Measurements from ENCODE around the gene PLD1. TPM values are rescaled to one million over a fixed set of nuclear protein-coding genes. Genes with fewer than 3 reads are reported as not detected.

The PLD1 gene
- total and polyA plus RNA-seq, 2 of the 8 experiments (the other 6 are each of a cell fraction or from before 2014, with no cell fraction given) = 1.2 to 2.6 TPM

DNA sequence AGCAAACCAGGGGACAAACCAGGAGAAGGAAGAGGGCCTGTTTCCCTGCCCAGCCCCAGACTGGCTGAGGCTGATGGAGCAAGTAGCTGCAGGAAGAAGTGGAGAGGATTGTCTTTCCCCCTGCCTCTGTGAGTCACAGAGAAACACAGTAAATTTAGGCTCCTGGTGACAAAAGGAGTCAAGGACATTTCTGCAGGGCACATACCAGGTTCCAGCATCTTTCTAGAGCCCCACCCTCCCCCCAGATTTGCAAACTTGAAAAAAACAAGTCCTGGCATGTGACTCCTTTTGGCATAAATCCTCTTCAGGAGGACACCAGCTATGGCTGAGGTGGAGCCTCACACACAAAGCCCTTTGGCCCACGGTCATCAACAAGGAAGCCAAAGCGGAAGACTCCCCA, 17.8 kb downstream of the PLD1 start (continued):
- TF ChIP-seq, protein P1, sequence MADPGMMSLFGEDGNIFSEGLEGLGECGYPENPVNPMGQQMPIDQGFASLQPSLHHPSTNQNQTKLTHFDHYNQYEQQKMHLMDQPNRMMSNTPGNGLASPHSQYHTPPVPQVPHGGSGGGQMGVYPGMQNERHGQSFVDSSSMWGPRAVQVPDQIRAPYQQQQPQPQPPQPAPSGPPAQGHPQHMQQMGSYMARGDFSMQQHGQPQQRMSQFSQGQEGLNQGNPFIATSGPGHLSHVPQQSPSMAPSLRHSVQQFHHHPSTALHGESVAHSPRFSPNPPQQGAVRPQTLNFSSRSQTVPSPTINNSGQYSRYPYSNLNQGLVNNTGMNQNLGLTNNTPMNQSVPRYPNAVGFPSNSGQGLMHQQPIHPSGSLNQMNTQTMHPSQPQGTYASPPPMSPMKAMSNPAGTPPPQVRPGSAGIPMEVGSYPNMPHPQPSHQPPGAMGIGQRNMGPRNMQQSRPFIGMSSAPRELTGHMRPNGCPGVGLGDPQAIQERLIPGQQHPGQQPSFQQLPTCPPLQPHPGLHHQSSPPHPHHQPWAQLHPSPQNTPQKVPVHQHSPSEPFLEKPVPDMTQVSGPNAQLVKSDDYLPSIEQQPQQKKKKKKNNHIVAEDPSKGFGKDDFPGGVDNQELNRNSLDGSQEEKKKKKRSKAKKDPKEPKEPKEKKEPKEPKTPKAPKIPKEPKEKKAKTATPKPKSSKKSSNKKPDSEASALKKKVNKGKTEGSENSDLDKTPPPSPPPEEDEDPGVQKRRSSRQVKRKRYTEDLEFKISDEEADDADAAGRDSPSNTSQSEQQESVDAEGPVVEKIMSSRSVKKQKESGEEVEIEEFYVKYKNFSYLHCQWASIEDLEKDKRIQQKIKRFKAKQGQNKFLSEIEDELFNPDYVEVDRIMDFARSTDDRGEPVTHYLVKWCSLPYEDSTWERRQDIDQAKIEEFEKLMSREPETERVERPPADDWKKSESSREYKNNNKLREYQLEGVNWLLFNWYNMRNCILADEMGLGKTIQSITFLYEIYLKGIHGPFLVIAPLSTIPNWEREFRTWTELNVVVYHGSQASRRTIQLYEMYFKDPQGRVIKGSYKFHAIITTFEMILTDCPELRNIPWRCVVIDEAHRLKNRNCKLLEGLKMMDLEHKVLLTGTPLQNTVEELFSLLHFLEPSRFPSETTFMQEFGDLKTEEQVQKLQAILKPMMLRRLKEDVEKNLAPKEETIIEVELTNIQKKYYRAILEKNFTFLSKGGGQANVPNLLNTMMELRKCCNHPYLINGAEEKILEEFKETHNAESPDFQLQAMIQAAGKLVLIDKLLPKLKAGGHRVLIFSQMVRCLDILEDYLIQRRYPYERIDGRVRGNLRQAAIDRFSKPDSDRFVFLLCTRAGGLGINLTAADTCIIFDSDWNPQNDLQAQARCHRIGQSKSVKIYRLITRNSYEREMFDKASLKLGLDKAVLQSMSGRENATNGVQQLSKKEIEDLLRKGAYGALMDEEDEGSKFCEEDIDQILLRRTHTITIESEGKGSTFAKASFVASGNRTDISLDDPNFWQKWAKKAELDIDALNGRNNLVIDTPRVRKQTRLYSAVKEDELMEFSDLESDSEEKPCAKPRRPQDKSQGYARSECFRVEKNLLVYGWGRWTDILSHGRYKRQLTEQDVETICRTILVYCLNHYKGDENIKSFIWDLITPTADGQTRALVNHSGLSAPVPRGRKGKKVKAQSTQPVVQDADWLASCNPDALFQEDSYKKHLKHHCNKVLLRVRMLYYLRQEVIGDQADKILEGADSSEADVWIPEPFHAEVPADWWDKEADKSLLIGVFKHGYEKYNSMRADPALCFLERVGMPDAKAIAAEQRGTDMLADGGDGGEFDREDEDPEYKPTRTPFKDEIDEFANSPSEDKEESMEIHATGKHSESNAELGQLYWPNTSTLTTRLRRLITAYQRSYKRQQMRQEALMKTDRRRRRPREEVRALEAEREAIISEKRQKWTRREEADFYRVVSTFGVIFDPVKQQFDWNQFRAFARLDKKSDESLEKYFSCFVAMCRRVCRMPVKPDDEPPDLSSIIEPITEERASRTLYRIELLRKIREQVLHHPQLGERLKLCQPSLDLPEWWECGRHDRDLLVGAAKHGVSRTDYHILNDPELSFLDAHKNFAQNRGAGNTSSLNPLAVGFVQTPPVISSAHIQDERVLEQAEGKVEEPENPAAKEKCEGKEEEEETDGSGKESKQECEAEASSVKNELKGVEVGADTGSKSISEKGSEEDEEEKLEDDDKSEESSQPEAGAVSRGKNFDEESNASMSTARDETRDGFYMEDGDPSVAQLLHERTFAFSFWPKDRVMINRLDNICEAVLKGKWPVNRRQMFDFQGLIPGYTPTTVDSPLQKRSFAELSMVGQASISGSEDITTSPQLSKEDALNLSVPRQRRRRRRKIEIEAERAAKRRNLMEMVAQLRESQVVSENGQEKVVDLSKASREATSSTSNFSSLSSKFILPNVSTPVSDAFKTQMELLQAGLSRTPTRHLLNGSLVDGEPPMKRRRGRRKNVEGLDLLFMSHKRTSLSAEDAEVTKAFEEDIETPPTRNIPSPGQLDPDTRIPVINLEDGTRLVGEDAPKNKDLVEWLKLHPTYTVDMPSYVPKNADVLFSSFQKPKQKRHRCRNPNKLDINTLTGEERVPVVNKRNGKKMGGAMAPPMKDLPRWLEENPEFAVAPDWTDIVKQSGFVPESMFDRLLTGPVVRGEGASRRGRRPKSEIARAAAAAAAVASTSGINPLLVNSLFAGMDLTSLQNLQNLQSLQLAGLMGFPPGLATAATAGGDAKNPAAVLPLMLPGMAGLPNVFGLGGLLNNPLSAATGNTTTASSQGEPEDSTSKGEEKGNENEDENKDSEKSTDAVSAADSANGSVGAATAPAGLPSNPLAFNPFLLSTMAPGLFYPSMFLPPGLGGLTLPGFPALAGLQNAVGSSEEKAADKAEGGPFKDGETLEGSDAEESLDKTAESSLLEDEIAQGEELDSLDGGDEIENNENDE (IDR thresholded peaks at IDR 0.05; ENCODE audit: insufficient replicate concordance, low read length) = no peak
- no peak for TF ChIP-seq KDM1A (IDR thresholded peaks at IDR 0.05; ENCODE audit: borderline replicate concordance, low read length)
- TF ChIP-seq RXRA (IDR thresholded peaks at IDR 0.05; ENCODE audit: insufficient read depth, low read depth, low read length) = no peak
- TF ChIP-seq SP4 (IDR thresholded peaks at IDR 0.05; ENCODE audit: low read length) = no peak
- TF ChIP-seq HDAC6 (IDR thresholded peaks at IDR 0.05; ENCODE audit: low read depth, low read length) = no peak
- TF ChIP-seq KDM4A (IDR thresholded peaks at IDR 0.05; ENCODE audit: low read depth, low read length, severe bottlenecking) = no peak
- TF ChIP-seq BRCA1 (IDR thresholded peaks at IDR 0.05; ENCODE audit: low read depth, low read length) = no peak
- TF ChIP-seq, protein P2, sequence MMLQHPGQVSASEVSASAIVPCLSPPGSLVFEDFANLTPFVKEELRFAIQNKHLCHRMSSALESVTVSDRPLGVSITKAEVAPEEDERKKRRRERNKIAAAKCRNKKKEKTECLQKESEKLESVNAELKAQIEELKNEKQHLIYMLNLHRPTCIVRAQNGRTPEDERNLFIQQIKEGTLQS (IDR thresholded peaks at IDR 0.05; ENCODE audit: insufficient read depth, low read depth, low read length) = no peak
- TF ChIP-seq, protein P3, sequence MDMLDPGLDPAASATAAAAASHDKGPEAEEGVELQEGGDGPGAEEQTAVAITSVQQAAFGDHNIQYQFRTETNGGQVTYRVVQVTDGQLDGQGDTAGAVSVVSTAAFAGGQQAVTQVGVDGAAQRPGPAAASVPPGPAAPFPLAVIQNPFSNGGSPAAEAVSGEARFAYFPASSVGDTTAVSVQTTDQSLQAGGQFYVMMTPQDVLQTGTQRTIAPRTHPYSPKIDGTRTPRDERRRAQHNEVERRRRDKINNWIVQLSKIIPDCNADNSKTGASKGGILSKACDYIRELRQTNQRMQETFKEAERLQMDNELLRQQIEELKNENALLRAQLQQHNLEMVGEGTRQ (IDR thresholded peaks at IDR 0.05; ENCODE audit: low read length) = no peak
- TF ChIP-seq BACH1 (IDR thresholded peaks at IDR 0.05; ENCODE audit: low read length) = no peak

Measured in H1 (cell line).